MCF 10A (cell line): ENCODE measurements around the gene NRP1. TPM values are rescaled to one million over a fixed set of nuclear protein-coding genes. Genes with fewer than 3 reads are reported as not detected.

Source experiments
- BruUV-seq: library from RNA; stranded (reverse); fragments of 400-500 nt; replicated peaks from 2 replicates; lab custom pipeline; 2021; lab: Mats Ljungman, UMichigan
- CTCF ChIA-PET: fragments of 300-600 bp; sonication (Branson Sonifier 250); formaldehyde crosslinking; extraction: SDS; loops from one replicate; lab custom pipeline; 2021; ENCODE audit warnings: antibody characterized with exemption, inconsistent platforms; lab: Yijun Ruan, JAX
- POLR2A ChIA-PET: fragments of 300-600, 350-650 bp; sonication (Branson Sonifier 250); formaldehyde crosslinking; extraction: SDS; loops from one replicate; lab custom pipeline; 2020; ENCODE audit warnings: antibody characterized with exemption, inconsistent platforms; lab: Yijun Ruan, JAX
- DNase-seq: peaks from one replicate; pipeline ENCODE4 v3.0.0-alpha.2; 2018; ENCODE audit not compliant: unreplicated experiment
- H3K27ac Mint-ChIP-seq: one replicate; pipeline ENCODE4 v1.8.0; 2022; ENCODE audit warnings: mild to moderate bottlenecking, low read depth, mixed read lengths; ENCODE audit not compliant: unreplicated experiment
- H3K27me3 Mint-ChIP-seq: one replicate; pipeline ENCODE4 v1.8.0; 2022; ENCODE audit warnings: mixed read lengths; ENCODE audit not compliant: insufficient read depth, unreplicated experiment
- H3K36me3 Mint-ChIP-seq: one replicate; pipeline ENCODE4 v1.8.0; 2022; ENCODE audit warnings: mild to moderate bottlenecking, moderate library complexity, mixed read lengths; ENCODE audit not compliant: insufficient read depth, unreplicated experiment
- H3K4me1 Mint-ChIP-seq: one replicate; pipeline ENCODE4 v1.8.0; 2022; ENCODE audit warnings: mixed read lengths; ENCODE audit not compliant: insufficient read depth, unreplicated experiment
- H3K4me3 Mint-ChIP-seq: one replicate; pipeline ENCODE4 v1.8.0; 2022; ENCODE audit warnings: mild to moderate bottlenecking, moderate library complexity, mixed read lengths; ENCODE audit not compliant: unreplicated experiment
- H3K9me3 Mint-ChIP-seq: one replicate; pipeline ENCODE4 v1.8.0; 2022; ENCODE audit warnings: mixed read lengths; ENCODE audit not compliant: unreplicated experiment
- CTCF ChIP-seq: fragments of 200-600 bp; IDR thresholded peaks from one replicate; pipeline ENCODE4 v1.8.0; 2022; ENCODE audit warnings: antibody characterized with exemption, mild to moderate bottlenecking; ENCODE audit not compliant: unreplicated experiment
- intact Hi-C: fragments of 100-400 bp; cut with micrococcal nuclease; formaldehyde crosslinking; loops from 2 replicates; pipeline ENCODE4 v1.14.1; 2022
- total RNA-seq: library from RNA; stranded (reverse); gene quantifications from 2 replicates; pipeline ENCODE4 v1.2.3, GENCODE V29; 2022

The NRP1 gene
- total RNA-seq, 1 experiment from 2014 or later = 66.6 TPM

- POLR2A ChIA-PET = interaction anchor here (0.6 to 1.8 kb wide), 3 partner anchors 62 to 945 kb away, joined by 4 to 5 read pairs (median 4); no protein-coding TSS in a partner anchor
- intact Hi-C loops = loop anchor here (1.0 to 10.0 kb wide), 13 partner anchors 78 to 1237 kb away; no protein-coding TSS in a partner anchor
- Mint-ChIP-seq H3K4me1 (peaks cover 34% of the 10 kb centered on the region), H3K4me3 (peak overlapping the region; percentile 94), H3K36me3 (no peaks in the 10 kb centered on the region), H3K27me3 (no peaks in the 10 kb centered on the region), H3K27ac (peak overlapping the region; percentile 92), H3K9me3 (no peaks in the 10 kb centered on the region)
- peak; percentile 90 for DNase-seq
- peak; percentile 82 for TF ChIP-seq CTCF
- no TSS peak for BruUV-seq
- CTCF ChIA-PET = interaction anchor here (0.6 to 6.7 kb wide), 5 partner anchors 142 to 1036 kb away, joined by 3 to 46 read pairs (median 3); no protein-coding TSS in a partner anchor
Observed at GRCh38 chr10:33334805-33335550, 511 bp upstream of the NRP1 start.

- peak overlapping the region; percentile 94 for H3K4me3 Mint-ChIP-seq
- peaks cover 25% of the 10 kb centered on the region for H3K4me1 Mint-ChIP-seq
- intact Hi-C loops = loop anchor here (1.0 to 10.0 kb wide), 15 partner anchors 79 to 1305 kb away; no protein-coding TSS in a partner anchor
- POLR2A ChIA-PET = interaction anchor here (1.0 to 1.9 kb wide), 3 partner anchors 60 to 1305 kb away, joined by 3 to 12 read pairs (median 4); no protein-coding TSS in a partner anchor
- DNase-seq = peak; percentile 46
- H3K27me3 Mint-ChIP-seq = no peaks in the 10 kb centered on the region
- H3K36me3 Mint-ChIP-seq = peaks cover 6% of the 10 kb centered on the region
- TF ChIP-seq CTCF = no peak
- CTCF ChIA-PET = interaction anchor here (0.6 to 6.7 kb wide), 9 partner anchors 23 to 1304 kb away, joined by 3 to 46 read pairs (median 3); no protein-coding TSS in a partner anchor
- no TSS peak for BruUV-seq
- H3K9me3 Mint-ChIP-seq = no peaks in the 10 kb centered on the region
- H3K27ac Mint-ChIP-seq = peak overlapping the region; percentile 92
Observed at GRCh38 chr10:33333260-33334101, 986 bp downstream of the NRP1 start.

GRCh38 chr10:33332183-33333065, 2.0 kb downstream of the NRP1 start:
- TF ChIP-seq CTCF = no peak
- peak overlapping the region; percentile 94 for H3K4me3 Mint-ChIP-seq
- no peaks in the 10 kb centered on the region for H3K9me3 Mint-ChIP-seq
- no peaks in the 10 kb centered on the region for H3K27me3 Mint-ChIP-seq
- peak overlapping the region; percentile 92 for H3K27ac Mint-ChIP-seq
- ChIA-PET POLR2A (interaction anchor here (0.5 to 1.9 kb wide), 7 partner anchors 9 to 1306 kb away, joined by 3 to 12 read pairs (median 5); no protein-coding TSS in a partner anchor), CTCF (interaction anchor here (0.5 to 6.7 kb wide), 11 partner anchors 60 to 1315 kb away, joined by 3 to 46 read pairs (median 3); no protein-coding TSS in a partner anchor)
- intact Hi-C loops = loop anchor here (1.0 to 10.0 kb wide), 12 partner anchors 175 to 1306 kb away; no protein-coding TSS in a partner anchor
- DNase-seq = peak; percentile 65
- peaks cover 30% of the 10 kb centered on the region for H3K4me1 Mint-ChIP-seq
- peaks cover 6% of the 10 kb centered on the region for H3K36me3 Mint-ChIP-seq
- BruUV-seq = no TSS peak
